Measurements from ENCODE around the gene WHAMM.

The WHAMM gene

DNA sequence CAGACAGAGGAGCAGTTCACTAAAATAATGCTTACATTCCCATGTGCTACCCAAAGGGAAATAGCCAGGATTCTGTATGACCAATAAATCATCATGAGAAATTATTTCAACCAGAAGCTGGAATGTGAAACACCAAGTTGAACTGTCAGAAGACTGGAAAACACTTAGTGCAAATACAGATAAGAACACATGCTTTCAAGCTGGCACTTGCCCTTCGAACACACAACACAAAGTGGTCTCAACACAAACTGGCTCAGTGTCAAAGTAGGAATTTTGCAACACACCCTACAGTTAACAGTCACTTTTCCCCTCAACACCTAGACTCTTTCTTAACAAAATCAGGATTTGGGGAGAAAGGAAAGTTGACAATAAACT, 4.9 kb upstream of the WHAMM start:
- H3K36me3 ChIP-seq (ENCODE audit: insufficient read depth, insufficient read length, low read length) = no peaks in the 10 kb centered on the region
- DNase-seq (ENCODE audit: low read depth, low spot score) = no peak
- TF ChIP-seq YY1 (IDR thresholded peaks at IDR 0.05; ENCODE audit: insufficient read depth, insufficient read length) (no peak), SUZ12 (IDR thresholded peaks at IDR 0.05; ENCODE audit: extremely low read depth, insufficient read depth, insufficient read length) (no peak), ZNF274 (IDR thresholded peaks at IDR 0.05; ENCODE audit: low read depth, low read length) (no peak)
- H3K27me3 ChIP-seq (ENCODE audit: insufficient read depth, insufficient read length) = peaks cover 18% of the 10 kb centered on the region
- H3K4me3 ChIP-seq (ENCODE audit: insufficient read length, low read depth) = no peak overlapping the region
- H3K4me1 ChIP-seq (ENCODE audit: insufficient read depth, insufficient read length) = no peaks in the 10 kb centered on the region
- no peak overlapping the region for H3K9ac ChIP-seq (ENCODE audit: insufficient read length, low read depth)
- no peaks in the 10 kb centered on the region for H3K9me3 ChIP-seq (ENCODE audit: insufficient read depth, low read length)

DNA sequence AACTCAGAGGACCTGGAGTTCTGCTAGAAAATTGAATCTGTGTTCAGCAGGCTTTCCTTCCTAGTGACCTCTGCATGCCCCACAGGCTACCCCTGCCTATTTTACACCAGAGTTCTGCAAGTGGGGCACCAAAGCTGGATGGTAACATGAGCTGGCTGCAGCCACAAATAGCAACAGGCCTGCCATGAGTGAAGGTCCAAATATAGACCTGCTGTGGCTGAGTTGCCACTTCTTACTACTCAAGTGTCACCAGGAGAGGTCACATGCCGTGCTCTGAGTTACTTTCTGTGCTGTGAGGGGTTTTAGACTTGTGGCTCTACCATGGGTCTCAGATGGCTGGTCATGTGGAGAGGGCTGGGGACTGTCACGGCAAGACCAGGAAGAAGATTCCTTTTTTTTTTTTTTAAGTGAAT, 3.4 kb upstream of the WHAMM start, which contains the start of gene FSD2:
Gene FSD2 (minus strand): TSS at position 76 of the 413 bp plus-strand sequence. CDS start 18,679 bp downstream, outside the sequence.
- H3K36me3 ChIP-seq (ENCODE audit: insufficient read depth, insufficient read length, low read length) = no peaks in the 10 kb centered on the region
- no peaks in the 10 kb centered on the region for H3K9me3 ChIP-seq (ENCODE audit: insufficient read depth, low read length)
- no peak for DNase-seq (ENCODE audit: low read depth, low spot score)
- H3K9ac ChIP-seq (ENCODE audit: insufficient read length, low read depth) = no peak within 1 kb of the TSS
- peaks cover 18% of the 10 kb centered on the region for H3K27me3 ChIP-seq (ENCODE audit: insufficient read depth, insufficient read length)
- H3K4me1 ChIP-seq (ENCODE audit: insufficient read depth, insufficient read length) = no peaks in the 10 kb centered on the region
- TF ChIP-seq ZNF274 (IDR thresholded peaks at IDR 0.05; ENCODE audit: low read depth, low read length) (no peak), SUZ12 (IDR thresholded peaks at IDR 0.05; ENCODE audit: extremely low read depth, insufficient read depth, insufficient read length) (no peak), YY1 (IDR thresholded peaks at IDR 0.05; ENCODE audit: insufficient read depth, insufficient read length) (no peak)
- H3K4me3 ChIP-seq (ENCODE audit: insufficient read length, low read depth) = no peak within 1 kb of the TSS

DNA sequence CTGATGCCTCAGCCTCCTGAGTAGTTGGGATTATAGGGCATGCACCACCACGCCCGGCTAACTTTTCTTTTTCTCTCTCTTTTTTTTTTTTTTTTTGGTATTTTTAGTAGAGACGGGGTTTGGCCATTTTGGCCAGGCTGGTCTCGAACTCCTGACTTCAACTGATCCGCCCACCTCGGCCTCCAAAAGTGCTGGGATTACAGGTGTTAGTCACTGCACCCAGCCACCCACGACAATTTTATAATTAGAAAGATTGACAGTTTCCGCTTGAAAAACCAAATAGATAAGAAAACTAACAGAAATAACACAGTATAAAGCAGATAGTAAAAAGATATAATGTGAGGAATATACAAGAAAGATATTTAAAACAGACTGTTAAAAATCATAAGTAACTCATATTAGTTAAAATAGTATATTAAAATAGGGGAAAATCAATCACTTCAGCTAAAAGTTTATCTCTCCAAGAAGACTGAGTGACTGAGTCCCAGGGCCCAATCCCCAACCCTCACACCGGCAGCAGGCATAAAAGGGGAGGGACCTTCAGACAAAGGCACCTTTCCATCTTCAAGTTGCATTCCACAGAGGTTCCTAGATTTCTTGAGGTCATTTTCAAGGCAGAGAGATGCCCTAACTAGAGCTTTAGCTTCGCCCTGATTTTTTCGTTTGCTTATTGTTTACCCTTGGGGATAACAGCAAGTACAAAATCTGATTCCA, 1.4 kb upstream of the WHAMM start:
- H3K36me3 ChIP-seq (ENCODE audit: insufficient read depth, insufficient read length, low read length) = peaks cover 3% of the 10 kb centered on the region
- DNase-seq (ENCODE audit: low read depth, low spot score) = no peak
- no peak overlapping the region for H3K4me3 ChIP-seq (ENCODE audit: insufficient read length, low read depth)
- no peaks in the 10 kb centered on the region for H3K9me3 ChIP-seq (ENCODE audit: insufficient read depth, low read length)
- TF ChIP-seq YY1 (IDR thresholded peaks at IDR 0.05; ENCODE audit: insufficient read depth, insufficient read length) (no peak), SUZ12 (IDR thresholded peaks at IDR 0.05; ENCODE audit: extremely low read depth, insufficient read depth, insufficient read length) (no peak), ZNF274 (IDR thresholded peaks at IDR 0.05; ENCODE audit: low read depth, low read length) (no peak)
- no peaks in the 10 kb centered on the region for H3K27me3 ChIP-seq (ENCODE audit: insufficient read depth, insufficient read length)
- H3K4me1 ChIP-seq (ENCODE audit: insufficient read depth, insufficient read length) = no peaks in the 10 kb centered on the region
- no peak overlapping the region for H3K9ac ChIP-seq (ENCODE audit: insufficient read length, low read depth)

DNA sequence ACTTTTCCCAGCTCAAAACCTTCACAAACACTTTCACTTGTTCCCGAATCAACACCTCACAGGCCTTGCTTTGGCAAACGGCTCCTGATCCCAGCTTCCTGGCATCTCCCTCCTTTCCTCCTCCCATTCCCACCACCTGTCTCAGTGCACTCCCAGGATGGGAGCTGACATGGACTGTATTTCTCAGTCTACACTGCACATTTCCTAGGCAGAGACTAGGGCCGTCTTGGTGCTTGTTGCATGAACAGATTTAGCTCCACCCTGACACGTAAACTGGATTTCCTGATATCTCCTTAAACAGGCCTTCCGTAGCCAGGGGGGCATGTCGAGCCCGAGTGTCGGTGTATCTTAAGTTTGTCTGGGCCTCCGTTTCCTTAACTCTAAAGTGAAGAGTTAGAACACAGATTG, 790 bp upstream of the WHAMM start:
- H3K4me1 ChIP-seq (ENCODE audit: insufficient read depth, insufficient read length) = no peaks in the 10 kb centered on the region
- TF ChIP-seq YY1 (IDR thresholded peaks at IDR 0.05; ENCODE audit: insufficient read depth, insufficient read length) (no peak), ZNF274 (IDR thresholded peaks at IDR 0.05; ENCODE audit: low read depth, low read length) (no peak), SUZ12 (IDR thresholded peaks at IDR 0.05; ENCODE audit: extremely low read depth, insufficient read depth, insufficient read length) (no peak)
- peaks cover 8% of the 10 kb centered on the region for H3K36me3 ChIP-seq (ENCODE audit: insufficient read depth, insufficient read length, low read length)
- H3K4me3 ChIP-seq (ENCODE audit: insufficient read length, low read depth) = no peak overlapping the region
- no peak overlapping the region for H3K9ac ChIP-seq (ENCODE audit: insufficient read length, low read depth)
- DNase-seq (ENCODE audit: low read depth, low spot score) = no peak
- no peaks in the 10 kb centered on the region for H3K27me3 ChIP-seq (ENCODE audit: insufficient read depth, insufficient read length)
- H3K9me3 ChIP-seq (ENCODE audit: insufficient read depth, low read length) = no peaks in the 10 kb centered on the region

DNA sequence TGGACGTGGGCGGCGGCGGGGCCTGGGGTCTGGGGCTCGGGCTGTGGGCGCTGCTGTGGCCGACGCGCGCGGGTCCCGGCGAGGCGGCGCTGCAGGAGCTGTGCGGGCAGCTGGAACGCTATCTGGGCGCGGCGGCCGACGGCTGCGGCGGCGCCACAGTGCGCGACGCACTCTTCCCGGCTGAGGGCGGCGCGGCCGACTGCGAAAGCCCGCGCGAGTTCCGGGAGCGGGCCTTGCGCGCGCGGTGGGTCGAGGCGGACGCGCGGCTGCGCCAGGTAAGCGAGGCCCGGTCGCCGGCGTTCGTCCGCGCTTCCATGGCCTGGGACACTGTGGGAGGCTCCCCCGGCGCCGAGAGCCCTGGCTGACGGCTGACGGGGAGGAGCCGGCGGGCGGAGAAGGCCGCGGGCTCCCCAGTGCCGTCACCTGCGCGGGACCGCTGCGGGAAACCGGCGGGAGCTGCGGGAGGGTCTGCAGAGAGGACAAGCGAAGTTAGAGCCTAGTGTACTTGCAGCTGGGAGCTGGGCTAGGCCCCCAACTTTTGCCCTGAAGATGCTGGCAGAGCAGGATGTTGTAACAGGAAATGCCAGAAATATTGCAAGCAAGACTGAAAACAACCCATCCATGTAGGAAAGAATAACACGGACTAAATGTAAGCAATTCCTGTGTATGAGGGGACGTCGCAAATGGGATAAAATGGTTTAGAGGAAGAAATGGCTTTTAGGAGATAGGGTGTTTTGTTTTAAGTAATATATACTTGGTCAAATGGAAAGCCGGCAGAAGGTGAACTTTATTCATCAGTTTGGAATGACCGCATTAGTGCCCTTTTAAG, 847 bp downstream of the WHAMM start:
- DNase-seq (ENCODE audit: low read depth, low spot score) = no peak
- peak overlapping the region; percentile 93 for H3K9ac ChIP-seq (ENCODE audit: insufficient read length, low read depth)
- no peaks in the 10 kb centered on the region for H3K4me1 ChIP-seq (ENCODE audit: insufficient read depth, insufficient read length)
- H3K27me3 ChIP-seq (ENCODE audit: insufficient read depth, insufficient read length) = no peaks in the 10 kb centered on the region
- TF ChIP-seq ZNF274 (IDR thresholded peaks at IDR 0.05; ENCODE audit: low read depth, low read length) (no peak), SUZ12 (IDR thresholded peaks at IDR 0.05; ENCODE audit: extremely low read depth, insufficient read depth, insufficient read length) (no peak)
- H3K36me3 ChIP-seq (ENCODE audit: insufficient read depth, insufficient read length, low read length) = peaks cover 18% of the 10 kb centered on the region
- H3K4me3 ChIP-seq (ENCODE audit: insufficient read length, low read depth) = peak overlapping the region; percentile 94
- no peaks in the 10 kb centered on the region for H3K9me3 ChIP-seq (ENCODE audit: insufficient read depth, low read length)

DNA sequence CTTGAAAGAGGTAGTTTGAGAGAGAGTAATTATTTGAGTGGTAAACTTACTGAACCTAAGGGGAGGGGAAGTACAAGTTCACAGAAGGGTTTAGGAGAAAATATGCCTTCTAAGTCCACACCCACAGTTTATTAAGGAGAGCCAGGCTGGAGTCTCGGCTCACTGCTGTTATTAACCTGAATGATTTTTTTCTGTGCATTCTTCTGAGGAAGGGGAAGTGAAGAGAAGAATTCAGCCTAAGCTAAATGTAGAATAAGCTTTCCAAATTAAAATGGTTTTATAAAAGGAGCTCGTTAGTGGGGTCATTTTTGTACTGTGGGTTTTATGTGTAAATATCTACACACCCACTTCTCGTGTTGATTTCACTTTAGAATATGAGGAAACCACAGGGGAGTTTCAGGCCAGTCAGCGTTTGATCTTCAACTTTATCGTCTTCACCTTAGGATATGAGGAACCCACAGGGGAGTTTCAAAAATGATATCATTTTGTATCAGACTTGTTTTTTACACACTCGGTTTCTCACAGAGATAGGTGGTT, 1.5 kb downstream of the WHAMM start:
- Histone ChIP-seq H3K9ac (ENCODE audit: insufficient read length, low read depth) (peak overlapping the region; percentile 93), H3K9me3 (ENCODE audit: insufficient read depth, low read length) (no peaks in the 10 kb centered on the region), H3K4me1 (ENCODE audit: insufficient read depth, insufficient read length) (no peaks in the 10 kb centered on the region), H3K27me3 (ENCODE audit: insufficient read depth, insufficient read length) (no peaks in the 10 kb centered on the region), H3K4me3 (ENCODE audit: insufficient read length, low read depth) (peak overlapping the region; percentile 94), H3K36me3 (ENCODE audit: insufficient read depth, insufficient read length, low read length) (peaks cover 23% of the 10 kb centered on the region)
- no peak for DNase-seq (ENCODE audit: low read depth, low spot score)
- TF ChIP-seq SUZ12 (IDR thresholded peaks at IDR 0.05; ENCODE audit: extremely low read depth, insufficient read depth, insufficient read length) = no peak
- no peak for TF ChIP-seq ZNF274 (IDR thresholded peaks at IDR 0.05; ENCODE audit: low read depth, low read length)
- TF ChIP-seq YY1 (IDR thresholded peaks at IDR 0.05; ENCODE audit: insufficient read depth, insufficient read length) = no peak

DNA sequence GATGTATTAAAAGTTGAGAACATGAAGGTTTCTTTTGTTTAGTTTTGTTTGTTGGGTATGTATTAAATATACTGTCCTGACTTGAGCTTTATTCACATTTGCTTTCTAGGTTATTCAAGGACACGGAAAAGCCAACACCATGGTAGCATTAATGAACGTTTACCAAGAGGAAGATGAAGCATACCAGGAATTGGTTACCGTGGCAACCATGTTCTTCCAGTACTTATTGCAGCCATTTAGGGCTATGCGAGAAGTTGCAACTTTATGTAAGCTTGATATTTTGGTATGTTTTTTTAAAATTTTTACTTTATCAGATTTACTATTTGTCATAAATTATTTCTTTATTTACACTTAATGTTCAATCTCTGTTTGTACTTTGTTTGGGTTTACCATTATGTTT, 3.6 kb downstream of the WHAMM start:
- Histone ChIP-seq H3K9me3 (ENCODE audit: insufficient read depth, low read length) (no peaks in the 10 kb centered on the region), H3K27me3 (ENCODE audit: insufficient read depth, insufficient read length) (no peaks in the 10 kb centered on the region), H3K4me3 (ENCODE audit: insufficient read length, low read depth) (no peak overlapping the region), H3K9ac (ENCODE audit: insufficient read length, low read depth) (no peak overlapping the region), H3K4me1 (ENCODE audit: insufficient read depth, insufficient read length) (no peaks in the 10 kb centered on the region), H3K36me3 (ENCODE audit: insufficient read depth, insufficient read length, low read length) (peaks cover 43% of the 10 kb centered on the region)
- TF ChIP-seq YY1 (IDR thresholded peaks at IDR 0.05; ENCODE audit: insufficient read depth, insufficient read length) (no peak), ZNF274 (IDR thresholded peaks at IDR 0.05; ENCODE audit: low read depth, low read length) (no peak), SUZ12 (IDR thresholded peaks at IDR 0.05; ENCODE audit: extremely low read depth, insufficient read depth, insufficient read length) (no peak)
- no peak for DNase-seq (ENCODE audit: low read depth, low spot score)

All from NT2/D1 (cell line).